Islet precursor cell (in vitro differentiated cells): ENCODE measurements around the gene ALDOC.
"Not testable (repeated sequence)": the region's sequence is repeated elsewhere in the genome, so short reads cannot be mapped to it uniquely, and the experiment has no call there.

ENCODE experiments used
- DNase-seq: peaks from one replicate; pipeline ENCODE4 v3.0.0-alpha.2; 2018

Gene ALDOC

DNA sequence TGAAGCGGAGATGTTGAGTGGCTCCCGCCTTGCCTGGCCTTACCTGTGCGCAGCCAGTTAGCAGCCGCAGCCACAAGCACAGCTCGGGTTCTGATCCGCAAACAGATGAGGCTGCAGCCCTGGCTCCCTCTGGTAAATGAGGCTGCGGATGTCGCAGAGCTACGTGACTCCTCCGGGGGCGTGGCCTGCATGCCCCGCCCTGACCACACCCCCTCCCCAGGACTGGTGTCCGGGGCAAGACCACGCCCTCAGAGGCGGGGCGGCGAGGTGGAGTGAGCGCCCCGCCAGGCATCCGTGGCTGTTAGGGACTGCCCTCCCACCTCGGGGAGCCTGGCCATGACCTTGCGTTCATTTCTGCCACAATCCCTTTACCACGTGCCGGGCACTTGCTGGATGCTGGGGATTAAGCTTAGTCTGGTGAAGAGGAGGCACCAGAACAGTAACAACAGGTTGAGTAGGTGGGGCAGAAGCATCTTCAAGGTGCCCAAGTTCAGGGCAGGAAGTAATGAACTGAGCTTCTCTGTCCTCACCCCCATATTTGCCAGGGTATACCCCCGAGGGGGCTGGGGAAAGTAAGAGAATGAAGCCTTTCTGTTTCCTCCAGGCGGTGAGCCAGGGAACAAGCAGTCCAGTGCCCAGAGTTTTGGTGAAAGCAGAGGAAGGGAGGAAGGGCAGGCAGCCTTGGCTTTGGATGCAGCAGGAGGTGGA is at the start of gene ALDOC:
Gene ALDOC (minus strand): TSS at position 138 of the 708 bp plus-strand sequence. CDS start 1,363 bp downstream, outside the sequence.
- peak; percentile 99 for DNase-seq

- DNase-seq, result no peak
Measured at GRCh38 chr17:28624148-28624547, 47.5 kb upstream of the ALDOC start.

- DNase-seq, result no peak
Measured at GRCh38 chr17:28623696-28624095, 47.0 kb upstream of the ALDOC start.

GRCh38 chr17:28622186-28622585 is 45.5 kb upstream of the ALDOC start:
- DNase-seq, result no peak

DNA sequence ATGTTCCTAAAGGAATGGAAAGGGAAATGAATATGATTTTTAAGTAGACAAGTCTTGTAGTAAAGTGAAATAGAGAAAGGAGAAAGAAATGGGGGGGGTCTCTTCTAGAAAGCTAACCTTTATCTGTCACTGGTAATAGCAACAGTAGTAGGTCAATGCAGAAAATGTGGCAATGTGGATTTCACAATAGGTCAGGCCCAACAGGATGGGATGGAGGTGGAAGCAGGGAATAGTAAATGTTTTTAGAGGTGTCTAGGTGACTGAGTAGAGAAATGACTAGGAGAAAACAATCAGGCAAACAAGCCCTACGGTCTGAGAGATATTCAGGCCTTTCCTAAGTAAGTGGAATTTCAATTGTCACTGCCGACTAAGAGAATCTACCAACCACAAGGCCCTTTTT is 43.3 kb upstream of the ALDOC start:
- DNase-seq, result no peak

GRCh38 chr17:28618464-28618863 is 41.8 kb upstream of the ALDOC start:
- DNase-seq, result no peak

GRCh38 chr17:28616281-28616680 is 39.6 kb upstream of the ALDOC start:
- no peak for DNase-seq

GRCh38 chr17:28615260-28615940 is 38.7 kb upstream of the ALDOC start:
- no peak for DNase-seq

DNA sequence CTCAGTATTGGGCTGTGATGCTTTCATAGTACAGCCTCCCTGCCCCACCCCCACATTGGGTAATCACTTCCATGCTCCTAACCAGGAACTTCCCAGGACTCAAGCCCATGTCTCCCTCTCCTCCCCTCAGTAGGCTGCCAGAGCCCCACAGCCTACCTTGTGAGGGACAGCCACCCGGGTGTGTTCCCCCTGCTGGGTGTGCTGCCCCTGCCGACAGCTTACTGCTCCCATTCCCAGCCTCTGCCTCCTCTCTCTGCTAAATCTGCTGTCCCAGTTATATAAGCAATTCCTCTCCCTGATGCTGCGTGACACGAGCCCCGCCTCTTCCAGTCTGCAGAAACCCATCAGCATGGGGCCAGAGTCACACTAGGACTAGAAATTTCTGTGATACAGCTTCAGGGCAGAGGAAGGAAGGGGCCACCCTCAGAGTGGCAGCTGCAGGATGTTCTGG is 37.3 kb upstream of the ALDOC start, which contains the start of gene RSKR:
Gene RSKR (minus strand): TSS at position 255 of the 451 bp plus-strand sequence. CDS start 24 bp downstream, at position 231.
- DNase-seq, result no peak

DNA sequence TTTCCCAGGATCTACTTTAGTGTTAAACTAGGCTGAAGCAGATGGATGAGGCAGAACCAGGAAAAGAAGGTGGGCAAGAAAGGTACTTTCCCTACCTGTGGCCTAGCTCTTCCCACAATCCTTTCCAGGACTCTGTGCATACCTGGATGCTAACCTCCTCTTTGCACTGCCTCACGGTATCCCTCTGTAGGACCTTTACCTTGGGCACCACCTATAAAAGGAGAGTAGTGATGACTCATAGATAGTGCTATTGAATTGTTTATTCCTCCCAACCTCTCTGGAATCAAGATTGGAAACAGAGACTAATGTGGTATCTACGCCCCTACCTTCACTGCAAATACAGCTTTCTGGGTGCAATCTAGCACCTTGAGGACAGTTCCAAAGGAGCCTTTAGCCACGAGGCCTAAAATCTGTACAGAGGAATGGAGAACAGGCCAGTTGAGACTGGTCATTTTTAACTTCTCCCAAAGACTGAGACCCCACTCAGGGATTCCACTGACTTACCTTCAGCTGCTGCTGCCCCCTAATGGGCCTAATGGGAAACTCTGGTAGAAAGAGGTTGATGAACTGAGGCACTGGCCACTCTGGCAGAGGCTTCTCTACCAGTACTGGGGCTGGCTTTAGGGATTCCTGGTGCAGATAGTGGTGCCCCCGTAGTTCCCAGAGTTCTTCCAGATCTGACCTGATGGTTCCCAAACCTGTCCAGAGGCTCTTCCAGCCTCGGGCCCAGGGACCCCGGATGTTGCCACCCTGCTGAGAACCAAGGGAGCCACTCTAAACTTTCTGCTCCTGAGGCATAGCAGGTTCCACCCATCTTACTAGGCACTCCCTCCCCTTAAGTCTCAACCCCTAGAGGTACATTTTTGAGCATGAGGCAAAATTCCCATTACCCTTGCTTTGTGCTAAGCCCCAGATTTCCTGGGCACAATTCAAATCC is 36.5 kb upstream of the ALDOC start:
- DNase-seq, result peak; percentile 78

DNA sequence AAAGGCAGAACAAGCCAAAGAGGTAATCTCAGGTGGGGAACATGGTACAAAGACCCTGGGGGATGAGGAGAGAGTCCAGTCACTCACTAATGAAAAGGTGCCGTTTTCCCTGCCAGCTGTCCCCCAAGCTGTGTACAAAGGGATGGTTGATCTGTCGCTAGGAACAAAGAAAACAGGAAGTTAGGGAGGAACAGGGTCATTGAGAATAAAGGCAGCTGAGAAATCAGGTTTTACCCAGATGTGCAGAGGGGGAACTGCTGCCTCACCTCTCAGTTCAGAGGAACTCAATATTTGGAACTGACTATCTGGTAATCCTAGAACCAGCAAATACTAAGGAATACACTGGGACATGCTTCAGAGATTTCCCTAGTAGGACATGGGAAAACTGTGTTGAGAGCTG is 35.8 kb upstream of the ALDOC start:
- DNase-seq, result no peak

GRCh38 chr17:28610376-28610775 is 33.7 kb upstream of the ALDOC start:
- DNase-seq, result no peak

- DNase-seq, result not testable (repeated sequence)
Measured at GRCh38 chr17:28604031-28604430, 27.3 kb upstream of the ALDOC start.

- DNase-seq, result peak; percentile 78
Measured at GRCh38 chr17:28599311-28600184, 22.9 kb upstream of the ALDOC start.

GRCh38 chr17:28598799-28599310 is 22.2 kb upstream of the ALDOC start, which contains the start of gene SPAG5:
SPAG5 (minus strand) TSS chr17:28599025; CDS start chr17:28598946, 79 bp downstream.
- DNase-seq, result peak; percentile 99

DNA sequence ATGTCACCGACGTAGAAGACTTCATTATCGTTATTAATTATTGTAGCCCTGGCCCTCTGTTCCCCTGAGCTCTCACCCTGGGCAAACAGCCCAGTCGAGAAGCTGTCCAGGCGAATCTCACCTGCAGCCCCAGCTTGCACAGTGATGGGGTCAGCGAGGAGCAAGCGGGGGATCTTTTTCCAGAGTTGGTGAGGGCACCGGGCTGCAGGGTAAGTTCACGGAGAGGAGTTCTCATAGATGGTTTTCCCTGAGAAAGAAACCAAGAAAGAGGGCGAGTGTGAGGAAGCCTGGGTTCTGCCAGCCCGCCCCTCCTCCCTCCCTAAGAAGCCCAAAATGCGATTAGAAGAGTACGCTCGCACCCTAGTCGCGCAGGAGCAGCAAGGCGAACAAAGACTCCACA is 21.7 kb upstream of the ALDOC start:
- no peak for DNase-seq

- DNase-seq, result no peak
Measured at GRCh38 chr17:28597606-28598383, 21.1 kb upstream of the ALDOC start.

- no peak for DNase-seq
Measured at GRCh38 chr17:28592260-28592659, 15.6 kb upstream of the ALDOC start.

- DNase-seq, result no peak
Measured at GRCh38 chr17:28585851-28586250, 9.2 kb upstream of the ALDOC start.

DNA sequence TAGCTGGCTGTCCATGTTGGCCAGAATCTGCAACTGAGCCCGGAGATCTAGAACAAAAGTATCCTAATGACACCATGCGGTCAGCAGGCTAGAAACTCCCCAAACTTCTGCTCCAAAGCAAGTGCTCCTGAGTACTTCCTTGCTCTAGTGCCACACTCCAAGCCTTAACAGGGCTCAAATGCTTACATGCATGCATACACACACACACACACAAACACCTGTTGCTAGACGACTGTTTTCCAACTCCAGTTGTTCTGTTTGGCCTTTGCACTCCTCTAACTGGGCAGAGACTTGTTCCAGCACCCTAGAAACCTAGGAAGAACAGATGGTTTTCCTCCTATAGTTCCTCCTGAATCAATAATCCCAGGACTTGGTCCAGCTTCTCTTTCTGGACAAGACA is 7.7 kb upstream of the ALDOC start:
- no peak for DNase-seq

GRCh38 chr17:28582513-28582912 is 5.8 kb upstream of the ALDOC start:
- DNase-seq, result no peak
